Right lobe of liver (tissue), 4 donors: ENCODE data around the gene EGFLAM.

Experiments
- CTCF ChIP-seq, 4 donors: fragments of 200-600 bp in 3 of 4; fragments of 450-650 bp in 1 of 4; IDR thresholded peaks; one replicate each; pipeline versions ENCODE4 v1.5.1 to v1.8.0; 2016 to 2022; ENCODE audit warnings: antibody characterized with exemption in 4 of 4, mild to moderate bottlenecking in 2 of 4
- POLR2A ChIP-seq: fragments of 450-650 bp; IDR thresholded peaks from one replicate; pipeline ENCODE4 v1.6.1; 2017; ENCODE audit warnings: antibody characterized with exemption, mild to moderate bottlenecking
- donor health status: DM: no; HTN: no; CAD: no.
- donor health status: DM: no; HTN: no; CAD: no.
- donor health status: DM: no; HTN: yes; CAD: no.

GRCh38 chr5:38382898-38383297 lies 124.5 kb downstream of the EGFLAM start:
- TF ChIP-seq POLR2A (no peak), CTCF (IDR thresholded peaks at IDR 0.05) (peak; percentile 74 to 92 (median 86))
